SK-N-MC (cell line): ENCODE measurements around the gene ECSIT.

ENCODE experiments used
- DNase-seq: peaks from one replicate; pipeline ENCODE4 v3.0.0-alpha.2; 2011; ENCODE audit warnings: low read depth, low spot score
- H3K27ac ChIP-seq: fragments of 200-600 bp; sonication (generic); 2 replicates; pipeline ENCODE4 v1.5.1; 2016; ENCODE audit warnings: mixed run types
- H3K36me3 ChIP-seq: fragments of 200-600 bp; sonication (generic); 2 replicates; pipeline ENCODE4 v1.6.1; 2017; ENCODE audit warnings: antibody characterized with exemption, low read length, mixed read lengths; ENCODE audit not compliant: insufficient read depth
- H3K4me3 ChIP-seq: fragments of 200-600 bp; sonication (generic); 2 replicates; pipeline ENCODE4 v1.5.1; 2016
- H3K9ac ChIP-seq: fragments of 200-600 bp; sonication (generic); 2 replicates; pipeline ENCODE4 v1.8.0; 2017; ENCODE audit warnings: mixed run types, mixed read lengths; ENCODE audit not compliant: insufficient read length
- H3K9me3 ChIP-seq: fragments of 200-600 bp; sonication (generic); 2 replicates; pipeline ENCODE4 v1.6.1; 2017; ENCODE audit warnings: low read depth, mild to moderate bottlenecking, antibody characterized with exemption, low read length, moderate library complexity, mixed read lengths
- EZH2 ChIP-seq: fragments of 200-600 bp; sonication (generic); IDR thresholded peaks from one replicate; pipeline ENCODE4 v1.6.1; 2017; ENCODE audit warnings: antibody characterized with exemption
- FOXP2 ChIP-seq: optimal IDR thresholded peaks from 2 replicates; pipeline ENCODE3; 2011; ENCODE audit warnings: mild to moderate bottlenecking, moderate library complexity; ENCODE audit not compliant: insufficient read depth; ENCODE audit errors: extremely low read length, control extremely low read depth
- POLR2AphosphoS5 ChIP-seq: IDR thresholded peaks from 2 replicates; pipeline ENCODE4 v1.6.1; 2012; ENCODE audit warnings: mild to moderate bottlenecking, low read depth, low read length, borderline replicate concordance

The ECSIT gene

DNA sequence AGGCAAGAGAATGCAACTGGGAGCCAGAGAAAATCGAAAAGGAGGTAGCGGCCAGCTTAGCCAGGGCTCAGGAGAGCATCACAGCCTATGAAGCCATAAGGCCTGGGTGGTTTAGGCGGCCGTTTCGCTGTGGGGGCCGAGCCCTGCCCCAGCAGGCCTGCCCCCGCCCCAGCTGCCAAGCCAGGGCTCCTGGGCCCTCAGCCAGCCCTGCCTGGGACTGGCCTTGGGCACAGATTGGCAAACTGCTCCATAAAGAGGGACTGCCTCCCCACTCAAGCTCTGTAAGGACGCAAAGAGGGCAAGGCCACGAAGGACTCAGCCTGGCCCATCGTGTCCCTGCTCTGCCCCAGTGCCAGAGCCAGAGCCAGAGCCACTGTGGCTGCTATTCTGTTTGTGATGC, 33.5 kb downstream of the ECSIT start:
- no peak for DNase-seq

DNA sequence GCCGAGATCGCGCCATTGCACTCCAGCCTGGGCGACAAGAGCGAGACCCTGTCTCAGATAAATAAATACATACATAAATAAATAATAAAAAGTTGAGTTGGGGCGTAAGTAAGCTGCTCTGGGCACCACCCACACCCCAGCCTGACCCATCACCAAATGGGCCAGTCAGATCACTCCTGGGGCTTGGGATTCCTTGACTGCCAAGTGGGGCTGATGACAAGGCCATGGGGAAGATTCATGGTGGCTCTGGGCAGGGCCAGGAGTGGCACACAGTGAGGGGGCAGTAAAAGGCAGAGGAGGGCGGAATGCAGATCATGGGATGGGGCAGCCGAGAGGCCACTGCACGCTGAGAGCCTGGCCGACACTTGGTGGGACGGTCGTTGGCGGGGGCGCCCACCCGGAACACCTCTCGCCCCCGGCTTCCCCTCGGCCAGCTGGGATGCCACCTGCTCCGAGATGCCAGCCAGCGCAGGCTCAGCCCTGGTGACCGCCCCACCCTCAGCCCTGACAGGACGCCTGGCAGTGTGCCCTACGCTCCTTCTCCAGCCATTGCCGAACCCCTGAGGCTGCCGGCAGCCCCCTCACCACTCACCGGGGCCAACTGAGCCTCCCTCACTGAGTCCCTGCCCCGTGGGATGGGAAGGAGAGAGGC, 34.2 kb downstream of the ECSIT start:
- Histone ChIP-seq H3K4me3 (no peak overlapping the region), H3K9ac (no peak overlapping the region), H3K27ac (no peak overlapping the region), H3K36me3 (no peaks in the 10 kb centered on the region), H3K9me3 (no peaks in the 10 kb centered on the region)
- DNase-seq = no peak
- TF ChIP-seq FOXP2 = no peak
- no peak for TF ChIP-seq POLR2AphosphoS5
- no peak for TF ChIP-seq EZH2

More for the DNA sequence above, 33.5 kb downstream of the ECSIT start:
- H3K4me3 ChIP-seq = no peak overlapping the region
- no peak overlapping the region for H3K9ac ChIP-seq
- H3K36me3 ChIP-seq = no peaks in the 10 kb centered on the region
- no peak overlapping the region for H3K27ac ChIP-seq
- no peak for TF ChIP-seq POLR2AphosphoS5
- no peak for TF ChIP-seq EZH2
- no peak for TF ChIP-seq FOXP2
- no peaks in the 10 kb centered on the region for H3K9me3 ChIP-seq

GRCh38 chr19:11489378-11489777, 39.6 kb downstream of the ECSIT start:
- H3K4me3 ChIP-seq = no peak overlapping the region
- DNase-seq = no peak
- H3K36me3 ChIP-seq = no peaks in the 10 kb centered on the region
- no peak overlapping the region for H3K27ac ChIP-seq
- H3K9me3 ChIP-seq = no peaks in the 10 kb centered on the region
- no peak for TF ChIP-seq POLR2AphosphoS5
- TF ChIP-seq EZH2 = no peak
- no peak overlapping the region for H3K9ac ChIP-seq

- DNase-seq = no peak
- H3K27ac ChIP-seq = no peak overlapping the region
- H3K9ac ChIP-seq = no peak overlapping the region
- no peaks in the 10 kb centered on the region for H3K9me3 ChIP-seq
- no peak for TF ChIP-seq POLR2AphosphoS5
- TF ChIP-seq FOXP2 = no peak
- TF ChIP-seq EZH2 = no peak
- H3K4me3 ChIP-seq = no peak overlapping the region
- no peaks in the 10 kb centered on the region for H3K36me3 ChIP-seq
Measured at GRCh38 chr19:11486661-11487503, 42.1 kb downstream of the ECSIT start.

DNA sequence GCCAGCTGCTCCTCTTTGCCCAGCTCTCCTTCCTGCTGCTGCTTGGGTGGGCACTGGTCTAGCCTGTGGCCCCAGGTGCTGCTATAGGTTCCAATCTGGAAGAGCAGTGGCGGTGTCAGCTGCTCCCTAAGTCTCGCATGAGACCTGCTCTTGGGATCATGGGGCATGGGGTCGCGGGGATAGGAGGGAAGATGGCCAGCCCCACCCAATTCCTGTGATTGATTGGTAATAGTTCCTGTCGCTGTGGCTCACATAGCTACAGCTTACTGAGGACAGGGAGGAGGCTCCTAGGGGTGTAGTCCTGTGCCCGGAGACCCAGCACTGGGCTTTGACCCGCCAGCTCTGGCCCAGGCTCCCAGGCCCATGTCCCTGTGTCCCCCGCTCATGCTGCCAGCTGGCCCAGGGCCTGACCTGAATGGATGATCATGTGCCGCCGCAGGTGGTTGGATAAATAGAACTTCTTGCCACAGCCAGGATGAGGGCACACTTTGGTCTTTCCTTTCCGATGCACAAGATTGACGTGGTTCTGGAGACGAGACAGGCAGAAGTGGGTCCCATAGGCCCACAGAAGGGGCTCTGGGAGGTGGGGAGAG, 43.6 kb downstream of the ECSIT start:
- H3K4me3 ChIP-seq = no peak overlapping the region
- H3K27ac ChIP-seq = no peak overlapping the region
- TF ChIP-seq FOXP2 (no peak), POLR2AphosphoS5 (no peak), EZH2 (no peak)
- DNase-seq = no peak
- H3K9ac ChIP-seq = no peak overlapping the region
- no peaks in the 10 kb centered on the region for H3K9me3 ChIP-seq
- H3K36me3 ChIP-seq = no peaks in the 10 kb centered on the region

GRCh38 chr19:11483366-11484111, 45.4 kb downstream of the ECSIT start:
- no peak for DNase-seq
- no peak overlapping the region for H3K27ac ChIP-seq
- H3K9ac ChIP-seq = no peak overlapping the region

GRCh38 chr19:11482384-11483050, 46.4 kb downstream of the ECSIT start:
- no peak for DNase-seq

More at GRCh38 chr19:11483366-11484111, 45.4 kb downstream of the ECSIT start:
- Histone ChIP-seq H3K36me3 (no peaks in the 10 kb centered on the region), H3K4me3 (no peak overlapping the region), H3K9me3 (no peaks in the 10 kb centered on the region)
- TF ChIP-seq EZH2 (no peak), POLR2AphosphoS5 (no peak), FOXP2 (no peak)

More at GRCh38 chr19:11482384-11483050, 46.4 kb downstream of the ECSIT start:
- no peak overlapping the region for H3K27ac ChIP-seq
- H3K9me3 ChIP-seq = no peaks in the 10 kb centered on the region
- peak overlapping the region; percentile 88 for H3K4me3 ChIP-seq
- no peak for TF ChIP-seq EZH2
- peak; percentile 16 for TF ChIP-seq FOXP2
- peak; percentile 33; the same call in 1 of the 2 replicates for TF ChIP-seq POLR2AphosphoS5
- no peaks in the 10 kb centered on the region for H3K36me3 ChIP-seq
- peak overlapping the region; percentile 61 for H3K9ac ChIP-seq
